ENCODE measurements around the gene MYH7B. TPM values are rescaled to one million over a fixed set of nuclear protein-coding genes. Genes with fewer than 3 reads are reported as not detected.

MYH7B gene
- total RNA-seq, 1 experiment from 2014 or later: 0.15 TPM

- DNase-seq (ENCODE audit: low spot score): no peak
Measured at GRCh38 chr20:35004051-35004725, 48.5 kb downstream of the MYH7B start.

GRCh38 chr20:35004749-35005462 is 49.2 kb downstream of the MYH7B start:
- DNase-seq (ENCODE audit: low spot score): no peak

Small RNA genes lying within 50 kb of the gene (small RNA-seq; reads per million reads assigned to genes)
- not detected for gene MIR499A

Other genes starting within 250 kb of the MYH7B start
- gene NCOA6, start 130.2 kb upstream of the MYH7B start, total RNA-seq (2014; rRNA removed; shearing (Covaris generic)): 8.5 and 12.5 TPM in 2 replicates
- 2.0 and 2.4 TPM in 2 replicates for gene GGT7, start 83.0 kb upstream of the MYH7B start, total RNA-seq (2014; rRNA removed; shearing (Covaris generic))
- 27.9 and 43.7 TPM in 2 replicates for gene ACSS2, start 79.3 kb upstream of the MYH7B start, total RNA-seq (2014; rRNA removed; shearing (Covaris generic))
- gene GSS, start 62 bp upstream of the MYH7B start, total RNA-seq (2014; rRNA removed; shearing (Covaris generic)): 80.8 and 88.6 TPM in 2 replicates
- 54.6 and 57.2 TPM in 2 replicates for gene TRPC4AP, start 136.9 kb downstream of the MYH7B start, total RNA-seq (2014; rRNA removed; shearing (Covaris generic))
- 32.0 and 38.0 TPM in 2 replicates for gene EDEM2, start 191.5 kb downstream of the MYH7B start, total RNA-seq (2014; rRNA removed; shearing (Covaris generic))
- 117 and 130 TPM in 2 replicates for gene PROCR, start 216.2 kb downstream of the MYH7B start, total RNA-seq (2014; rRNA removed; shearing (Covaris generic))